GM19239 (cell line): ENCODE results near the gene NEGR1.

Experiments used
- DNase-seq: peaks from one replicate; pipeline ENCODE4 v3.0.0; 2011; ENCODE audit warnings: low spot score; ENCODE audit not compliant: insufficient read length
- FAIRE-seq: peaks from 2 replicates; lab custom pipeline; 2011; peaks lifted over from hg19 to GRCh38; lab: Jason Lieb, UNC

Gene NEGR1

GRCh38 chr1:71351438-71351837 lies 930.9 kb downstream of the NEGR1 start:
- FAIRE-seq: no peak
- no peak for DNase-seq

- no peak for DNase-seq
- no peak for FAIRE-seq
Measured at GRCh38 chr1:71350805-71351204, 931.5 kb downstream of the NEGR1 start.

GRCh38 chr1:71350330-71350729 lies 932.0 kb downstream of the NEGR1 start:
- no peak for DNase-seq
- no peak for FAIRE-seq
